KOPT-K1 (cell line): Measurements from ENCODE around the gene TCFL5.

Experiments
- H3K27ac ChIP-seq: fragments of 200-600 bp; sonication (generic); 2 replicates; pipeline ENCODE4 v1.5.1; 2016; ENCODE audit warnings: antibody characterized with exemption, mild to moderate bottlenecking, low read depth, low read length; ENCODE audit not compliant: poor library complexity, severe bottlenecking
- H3K36me3 ChIP-seq: fragments of 200-600 bp; sonication (generic); 2 replicates; pipeline ENCODE4 v1.5.1; 2017; ENCODE audit warnings: antibody characterized with exemption, mild to moderate bottlenecking, low read length, moderate library complexity; ENCODE audit not compliant: insufficient read depth
- H3K9me3 ChIP-seq: fragments of 200-600 bp; sonication (generic); 2 replicates; pipeline ENCODE4 v1.5.1; 2017; ENCODE audit warnings: antibody characterized with exemption, low read length, mild to moderate bottlenecking; ENCODE audit not compliant: insufficient read depth, poor library complexity, severe bottlenecking

Gene TCFL5

DNA sequence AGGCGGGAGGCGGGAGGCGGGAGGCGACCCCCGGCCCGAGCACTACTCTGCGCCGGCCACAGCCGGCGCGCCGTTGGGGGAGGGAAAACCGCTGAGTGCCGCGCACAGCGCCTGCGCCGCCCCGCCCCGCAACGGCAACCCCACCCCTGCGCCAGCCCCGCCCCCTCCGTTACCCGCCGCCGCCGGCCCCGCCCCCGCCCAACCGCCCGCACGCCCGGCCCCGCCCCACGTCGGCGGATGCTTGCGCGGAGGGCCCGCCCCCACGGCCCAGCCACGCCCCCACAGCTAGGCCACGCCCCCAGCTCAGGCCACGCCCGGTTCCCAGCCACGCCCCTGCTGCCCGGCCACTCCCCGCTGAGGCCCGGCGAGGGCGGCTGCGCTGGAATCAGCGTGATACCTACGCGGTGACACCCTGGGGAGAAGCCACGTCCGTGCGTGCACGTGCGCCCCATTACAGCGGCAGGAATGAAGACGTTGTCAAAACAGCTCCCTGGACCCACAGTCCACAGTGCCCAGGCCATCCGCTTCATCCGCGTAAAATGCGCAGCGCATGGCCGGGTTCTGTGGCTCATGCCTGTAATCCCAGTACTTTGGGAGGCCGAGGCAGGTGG, at the start of gene TCFL5:
TSS of gene TCFL5 (minus strand) at position 97 of the 611 bp plus-strand sequence. CDS start 152 bp downstream, outside the sequence.
- H3K36me3 ChIP-seq, result peaks cover 26% of the 10 kb centered on the region
- peak within 1 kb of the TSS; percentile 64 for H3K27ac ChIP-seq
- H3K9me3 ChIP-seq, result no peaks in the 10 kb centered on the region

DNA sequence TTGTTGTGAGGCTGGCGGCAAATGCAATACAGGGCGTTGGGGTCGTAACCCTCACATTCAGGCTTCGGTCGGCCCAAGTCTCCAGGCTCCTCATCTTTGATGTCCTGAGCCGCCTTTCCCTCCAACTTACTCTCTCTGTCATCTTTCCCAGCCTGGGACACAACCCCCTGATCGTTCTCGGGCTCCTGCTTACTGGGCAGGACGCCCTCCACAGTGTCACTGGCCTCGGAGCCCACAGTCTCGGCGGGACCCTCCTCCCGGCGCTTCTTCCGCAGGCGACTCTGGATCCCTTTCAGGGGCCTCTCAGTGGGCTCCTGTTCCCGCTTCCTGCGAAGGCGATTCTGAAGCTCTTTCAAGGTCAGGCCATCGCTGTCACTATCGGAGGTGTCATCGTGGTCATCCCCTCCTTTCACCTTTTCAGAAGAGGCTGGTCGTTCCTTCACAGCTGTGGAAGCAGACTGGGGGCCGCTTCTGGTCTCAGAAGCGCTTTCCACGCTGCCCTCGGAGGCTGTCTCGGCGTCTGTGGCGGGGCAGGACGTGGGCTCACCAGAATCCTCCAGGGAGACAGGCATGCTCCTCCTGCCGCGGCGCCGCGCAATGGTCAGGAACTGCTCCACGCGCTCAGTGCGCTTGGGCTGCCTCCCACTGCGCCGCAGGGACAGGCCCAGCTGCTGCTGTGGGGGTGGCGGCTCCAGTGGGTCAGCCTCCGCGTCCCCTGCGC, 49.3 kb upstream of the TCFL5 start:
- Histone ChIP-seq H3K27ac (no peak overlapping the region), H3K9me3 (no peaks in the 10 kb centered on the region), H3K36me3 (peaks cover 84% of the 10 kb centered on the region)

DNA sequence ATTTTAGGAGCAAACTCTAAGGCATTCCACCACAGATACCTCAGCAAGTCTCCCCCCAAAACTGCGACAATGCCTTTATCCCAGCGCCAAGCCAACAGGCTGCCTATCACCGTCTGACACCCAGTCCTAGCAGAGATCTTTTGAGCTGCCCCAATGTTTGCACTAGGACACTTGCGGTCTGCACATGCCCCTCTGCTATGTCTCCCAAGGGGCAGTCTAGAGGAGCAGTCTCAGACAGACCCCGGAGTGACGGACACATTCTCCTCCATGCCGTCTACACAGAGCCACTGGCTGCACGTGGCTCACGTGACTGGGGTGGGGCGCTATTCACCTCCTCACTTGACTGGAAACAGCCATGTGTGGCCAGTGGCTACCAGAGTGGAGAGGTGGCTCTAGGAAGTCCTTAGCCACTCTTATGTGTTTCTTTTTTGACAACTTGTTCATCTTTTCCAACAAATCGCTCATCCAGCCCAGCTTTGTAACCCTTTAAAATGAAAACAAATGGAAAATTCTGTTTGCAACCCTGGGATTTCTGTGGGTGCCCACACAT, 48.7 kb upstream of the TCFL5 start:
- Histone ChIP-seq H3K36me3 (peaks cover 90% of the 10 kb centered on the region), H3K9me3 (no peaks in the 10 kb centered on the region), H3K27ac (no peak overlapping the region)

DNA sequence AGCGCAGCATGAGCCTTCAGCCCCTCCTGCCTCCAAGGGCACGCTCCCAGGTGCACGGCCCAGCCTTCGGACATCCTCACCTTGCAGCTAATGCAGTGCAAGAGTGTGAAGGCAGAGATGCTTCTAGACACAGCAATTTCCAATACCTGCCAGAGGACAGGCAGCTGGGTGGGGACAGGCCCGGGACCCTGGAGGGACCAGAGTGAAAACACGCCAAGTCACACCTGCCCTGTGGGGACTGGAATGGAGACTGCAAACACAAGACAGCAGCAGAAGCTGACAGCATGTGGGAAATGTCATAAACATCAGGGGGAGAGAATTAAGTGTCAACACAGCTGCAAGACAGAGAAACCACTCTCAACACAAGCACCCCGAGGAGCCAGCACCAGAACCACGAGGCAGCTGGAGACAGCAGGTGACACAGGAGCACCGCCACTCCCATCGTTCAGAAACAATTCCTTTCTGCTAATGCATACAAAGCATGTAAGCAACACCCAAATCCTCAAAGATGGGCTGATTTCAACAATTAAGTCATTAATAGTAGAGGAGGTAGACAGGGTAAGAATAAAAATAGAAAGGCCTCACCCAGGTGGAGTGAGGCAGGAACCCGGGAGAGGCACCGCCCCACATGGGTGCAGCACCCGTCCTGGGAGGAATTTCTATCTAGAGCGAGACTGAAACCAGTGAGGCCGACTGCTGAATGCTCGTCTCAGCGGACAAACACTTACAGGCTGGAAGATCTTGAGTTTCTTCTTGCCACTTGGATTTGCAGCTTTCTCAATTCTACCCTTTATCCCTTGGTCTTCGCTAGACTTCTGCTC, 47.6 kb upstream of the TCFL5 start:
- peaks cover 100% of the 10 kb centered on the region for H3K36me3 ChIP-seq
- H3K27ac ChIP-seq, result no peak overlapping the region
- no peaks in the 10 kb centered on the region for H3K9me3 ChIP-seq

DNA sequence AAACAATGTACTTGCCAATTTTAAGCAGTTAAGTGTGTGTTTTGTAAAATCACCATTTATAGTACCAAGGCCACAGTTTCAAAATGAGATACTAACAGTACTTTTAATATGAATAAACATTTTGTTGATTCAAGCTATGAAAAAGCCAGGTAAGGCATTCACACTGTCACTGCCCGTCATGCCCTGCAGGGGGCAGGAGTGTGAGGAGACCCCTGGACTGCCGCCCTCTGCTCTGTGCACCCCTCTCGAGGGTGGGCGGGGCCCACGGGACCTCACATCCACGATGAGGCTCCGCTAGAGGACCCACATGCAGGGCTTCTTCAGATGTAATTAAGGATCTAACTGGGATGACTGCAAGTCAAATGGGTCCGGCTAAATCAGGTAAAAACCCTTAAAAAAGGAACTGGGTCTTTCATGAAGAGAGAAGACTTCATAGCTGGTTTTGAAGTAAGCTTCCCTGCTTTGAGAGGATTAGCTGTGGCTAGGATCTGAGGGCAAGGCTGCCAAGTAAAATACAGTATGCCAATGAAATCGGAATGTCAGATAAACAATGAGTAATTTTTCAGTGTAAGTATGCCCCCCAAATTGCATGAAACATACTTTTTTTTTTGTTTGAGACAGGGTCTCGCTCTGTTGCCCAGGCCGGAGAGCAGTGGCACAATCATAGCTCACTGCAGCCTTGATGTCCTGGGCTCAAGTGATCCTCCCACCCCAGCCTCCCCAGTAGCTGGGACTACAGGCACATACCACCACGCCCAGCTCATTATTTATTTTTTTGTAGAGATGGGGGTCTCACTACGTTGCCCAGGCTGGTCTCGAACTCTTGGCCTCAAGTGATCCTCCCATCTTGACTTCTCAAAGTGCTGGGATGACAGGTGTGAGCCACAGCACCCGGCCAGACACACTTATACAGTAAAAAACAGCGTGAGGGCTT, 46.0 kb upstream of the TCFL5 start:
- Histone ChIP-seq H3K27ac (no peak overlapping the region), H3K36me3 (peaks cover 100% of the 10 kb centered on the region), H3K9me3 (no peaks in the 10 kb centered on the region)

DNA sequence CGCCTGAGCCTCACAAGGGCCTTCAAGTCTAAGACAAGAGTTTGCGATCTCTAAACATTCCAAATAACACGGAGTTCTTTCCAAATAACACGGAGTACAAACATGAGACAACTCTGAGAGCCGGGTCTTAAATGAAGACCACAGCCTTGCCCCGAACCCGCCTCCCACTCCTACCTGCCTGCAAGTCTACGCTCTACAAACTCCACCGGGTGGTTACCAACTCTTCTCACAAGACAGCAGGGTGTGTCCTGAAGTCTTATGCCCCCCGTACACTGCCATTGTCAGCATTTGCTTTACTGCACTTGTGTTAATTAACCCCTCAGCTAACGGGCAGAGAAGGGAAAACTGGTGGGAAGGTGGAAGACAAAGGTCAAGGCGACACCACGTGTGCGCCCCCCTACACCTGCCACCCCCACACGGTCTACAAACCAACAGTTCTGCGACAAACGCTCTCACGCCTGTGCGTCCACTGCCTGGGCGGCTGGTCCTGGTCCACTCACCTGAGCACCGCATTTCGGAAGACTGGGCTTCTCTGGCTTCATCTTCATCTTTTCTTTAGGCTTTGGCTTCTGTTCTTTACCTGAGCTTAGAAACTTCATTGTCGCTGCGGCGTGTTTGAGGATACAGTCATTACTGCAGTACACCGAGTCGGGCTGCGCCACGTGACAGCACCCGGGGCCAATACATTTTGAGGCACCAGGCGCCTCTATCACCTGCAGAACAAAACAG, 45.2 kb upstream of the TCFL5 start:
- Histone ChIP-seq H3K36me3 (peaks cover 100% of the 10 kb centered on the region), H3K27ac (no peak overlapping the region), H3K9me3 (no peaks in the 10 kb centered on the region)

DNA sequence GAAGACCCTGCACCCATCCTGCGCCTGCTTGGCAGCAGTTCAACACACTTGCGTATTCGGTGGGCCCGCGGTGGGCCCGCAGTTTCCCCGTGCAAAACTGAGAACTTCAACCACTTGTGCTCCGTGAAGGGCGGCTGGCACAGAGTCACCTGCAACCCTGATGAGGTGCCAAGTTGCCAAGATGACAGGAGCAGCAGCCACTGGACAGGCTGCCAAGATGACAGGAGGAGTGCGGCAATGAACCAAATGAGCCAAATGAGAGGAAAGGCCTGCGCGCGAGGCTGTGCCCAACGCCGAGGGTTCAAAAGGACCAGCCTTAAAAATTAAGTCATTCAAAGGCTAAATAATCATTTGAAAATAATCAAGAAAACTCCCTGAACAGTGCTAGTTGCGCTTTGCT, 44.6 kb upstream of the TCFL5 start:
- peaks cover 100% of the 10 kb centered on the region for H3K36me3 ChIP-seq
- H3K9me3 ChIP-seq, result no peaks in the 10 kb centered on the region
- H3K27ac ChIP-seq, result no peak overlapping the region

DNA sequence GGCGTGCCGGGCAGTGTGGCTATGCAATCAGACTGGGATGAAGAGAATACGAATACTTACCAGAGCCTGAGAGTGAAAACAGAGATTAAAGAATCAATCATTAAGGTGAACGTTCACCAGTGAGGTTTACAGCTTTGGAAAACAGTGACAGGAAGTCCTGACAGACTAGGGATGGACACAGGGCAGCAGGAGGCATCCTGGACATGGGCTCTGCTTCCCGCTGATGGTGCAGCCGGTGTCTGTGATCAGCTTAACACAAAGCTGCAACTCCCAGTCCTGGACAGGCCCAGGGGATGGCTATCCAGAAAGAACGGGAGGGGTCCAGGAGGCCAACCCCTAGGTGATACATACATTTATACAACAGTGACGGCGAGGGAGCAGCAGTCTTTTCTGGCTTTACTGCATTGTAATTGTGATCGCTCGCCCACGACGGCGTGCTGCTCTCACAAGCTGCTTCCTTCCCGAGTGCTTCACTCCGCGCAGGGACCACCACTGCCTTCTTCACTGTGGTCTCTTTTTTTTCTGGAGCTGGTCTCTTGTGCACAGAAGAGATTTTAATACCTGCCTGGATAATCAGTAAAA, 44.0 kb upstream of the TCFL5 start:
- no peaks in the 10 kb centered on the region for H3K9me3 ChIP-seq
- H3K36me3 ChIP-seq, result peaks cover 100% of the 10 kb centered on the region
- H3K27ac ChIP-seq, result no peak overlapping the region

DNA sequence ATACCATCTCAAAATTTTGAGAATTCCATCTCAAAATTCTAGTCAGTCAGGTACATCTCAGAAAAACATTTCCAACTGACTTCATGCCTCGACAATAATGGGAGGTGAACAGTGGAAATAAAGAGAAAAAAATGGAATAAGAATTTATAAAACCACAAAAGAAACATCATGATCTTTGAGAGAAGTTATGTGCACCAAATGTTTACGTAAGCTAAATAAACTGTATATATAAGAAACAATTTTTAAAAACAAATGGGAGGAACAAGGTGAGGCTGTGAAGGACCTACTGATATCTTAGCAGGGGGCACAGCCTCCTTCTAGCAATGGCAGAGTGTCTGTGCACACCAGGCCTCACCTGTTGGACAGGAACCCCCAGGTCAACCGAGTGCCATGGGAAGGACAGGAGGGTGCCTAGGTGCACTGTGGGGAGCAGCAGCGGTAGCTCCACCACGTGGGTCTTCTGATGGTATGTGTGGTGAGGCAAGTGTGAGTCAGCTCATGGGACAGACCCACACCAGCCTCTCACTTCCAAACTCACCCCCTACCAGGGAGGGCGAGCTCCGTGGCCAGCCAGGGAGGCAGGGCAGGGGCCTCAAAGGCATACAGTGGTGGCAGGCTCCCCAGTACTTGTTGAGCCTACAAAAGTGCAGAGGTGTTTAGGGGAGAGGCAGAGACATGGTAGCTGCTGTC, 41.4 kb upstream of the TCFL5 start:
- H3K27ac ChIP-seq, result no peak overlapping the region

DNA sequence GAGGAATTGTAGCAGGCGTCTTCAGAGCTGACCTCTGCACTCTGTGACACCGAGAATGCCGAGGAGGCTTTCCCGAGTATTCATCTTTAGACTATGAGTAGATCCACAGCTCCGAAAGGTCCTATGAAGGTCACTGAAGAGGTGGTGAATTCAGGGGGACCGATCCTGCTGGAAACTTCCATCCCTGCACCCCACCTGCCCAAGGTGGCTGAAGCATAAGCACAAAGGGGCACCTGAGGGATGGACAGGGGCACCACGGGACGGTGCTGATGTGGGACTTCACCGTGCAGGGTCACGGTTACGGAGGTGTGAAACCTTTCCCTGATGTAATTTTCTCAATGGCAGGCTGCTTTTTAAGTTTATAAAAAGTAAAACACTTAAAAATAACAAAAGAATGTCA, 40.3 kb upstream of the TCFL5 start:
- peaks cover 85% of the 10 kb centered on the region for H3K36me3 ChIP-seq
- H3K27ac ChIP-seq, result no peak overlapping the region

More for the DNA sequence above, 41.4 kb upstream of the TCFL5 start:
- H3K9me3 ChIP-seq, result no peaks in the 10 kb centered on the region
- peaks cover 85% of the 10 kb centered on the region for H3K36me3 ChIP-seq

DNA sequence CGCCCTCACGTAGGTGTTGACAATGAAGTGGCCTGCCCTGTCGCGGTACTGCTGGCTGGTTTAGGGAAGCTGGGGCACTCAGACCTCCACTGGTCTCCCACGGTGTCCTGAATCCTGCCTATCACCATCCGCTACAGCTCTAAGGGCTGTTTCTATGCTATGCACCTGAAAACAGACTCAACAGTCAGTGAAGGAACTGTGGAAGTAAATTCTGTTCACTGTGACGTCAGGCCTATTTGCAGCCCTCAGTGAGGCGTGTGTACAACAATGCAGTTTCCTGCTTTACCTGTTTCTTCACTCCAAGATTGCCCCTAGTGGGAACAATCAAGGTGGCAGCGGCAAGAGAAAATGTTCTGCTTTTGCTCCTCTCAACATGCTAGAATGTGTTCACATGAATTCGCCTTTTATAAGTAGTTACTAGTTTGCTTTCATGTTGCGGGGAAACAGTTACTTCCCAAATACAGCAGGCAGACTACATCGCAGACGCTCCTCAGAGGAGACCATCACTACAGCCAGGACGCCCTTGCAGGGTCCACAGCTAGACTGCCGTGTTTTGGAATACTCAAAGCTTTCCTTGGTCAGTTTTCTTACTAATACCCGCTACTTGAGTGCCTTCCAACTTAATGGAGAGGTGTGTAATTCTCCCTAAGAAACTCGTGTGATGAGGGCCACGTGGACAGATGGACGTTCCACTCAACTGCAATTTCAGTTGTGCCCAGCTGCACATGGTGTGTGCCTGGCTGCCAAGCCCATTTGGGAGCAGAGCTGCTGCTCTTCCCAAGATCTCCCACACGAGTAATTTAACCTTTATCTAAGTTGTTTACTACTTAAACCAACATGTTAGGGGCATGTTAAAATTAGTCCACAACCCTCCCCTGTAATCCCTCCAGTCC, 39.3 kb upstream of the TCFL5 start:
- Histone ChIP-seq H3K36me3 (peaks cover 85% of the 10 kb centered on the region), H3K9me3 (no peaks in the 10 kb centered on the region), H3K27ac (no peak overlapping the region)

More for the DNA sequence above, 40.3 kb upstream of the TCFL5 start:
- no peaks in the 10 kb centered on the region for H3K9me3 ChIP-seq

DNA sequence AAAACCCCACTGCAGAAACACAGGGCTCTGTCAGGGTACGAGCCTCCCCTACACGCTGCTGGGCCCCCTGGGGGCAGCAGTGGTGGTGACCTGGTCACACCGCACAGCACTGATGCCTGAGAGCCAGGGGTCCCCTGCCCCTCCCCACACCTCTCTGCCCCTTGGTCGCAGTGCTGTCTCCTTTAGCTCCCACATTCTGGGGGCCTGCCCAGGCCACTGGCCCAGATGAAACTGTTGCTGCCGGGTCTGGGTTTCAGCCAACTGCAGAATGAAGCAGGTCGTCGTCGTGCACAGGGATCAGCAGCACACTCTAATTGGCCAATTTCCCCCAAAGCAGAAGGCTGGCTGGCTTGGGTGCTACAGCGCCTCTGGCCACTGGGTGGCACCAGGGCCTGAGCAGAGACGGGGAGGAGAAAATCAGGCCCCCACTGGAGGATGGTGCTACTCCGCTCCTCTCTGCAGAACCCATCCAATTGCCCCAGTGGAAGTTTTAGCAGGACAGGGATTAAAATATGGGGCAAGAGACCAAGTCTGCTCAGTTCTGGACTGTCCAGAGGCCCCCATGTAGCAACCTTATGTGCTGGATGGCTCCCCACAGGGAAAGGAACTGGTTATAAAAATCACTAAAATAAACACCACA, 38.5 kb upstream of the TCFL5 start:
- H3K27ac ChIP-seq, result no peak overlapping the region
- H3K9me3 ChIP-seq, result no peaks in the 10 kb centered on the region
- peaks cover 85% of the 10 kb centered on the region for H3K36me3 ChIP-seq
